PC-9 (cell line): ENCODE measurements around the gene BCKDHB. TPM values are rescaled to one million over a fixed set of nuclear protein-coding genes. Genes with fewer than 3 reads are reported as not detected.
"Not testable (repeated sequence)": the region's sequence is repeated elsewhere in the genome, so short reads cannot be mapped to it uniquely, and the experiment has no call there.

Source experiments
- BruUV-seq: library from RNA; stranded (reverse); fragments of 400-500 nt; replicated peaks from 2 replicates; lab custom pipeline; 2021; lab: Mats Ljungman, UMichigan
- CTCF ChIA-PET: fragments of 300-600 bp; sonication (Branson Sonifier 250); formaldehyde crosslinking; loops from one replicate; lab custom pipeline; 2022; ENCODE audit warnings: antibody characterized with exemption; lab: Charles Lee
- POLR2A ChIA-PET: fragments of 300-600 bp; sonication (Branson Sonifier 250); formaldehyde crosslinking; loops from one replicate; lab custom pipeline; 2022; ENCODE audit warnings: antibody characterized with exemption; ENCODE audit not compliant: unreplicated experiment; lab: Charles Lee
- DNase-seq, 2 experiments: peaks; one replicate each; pipeline versions ENCODE4 v3.0.0 to v3.0.0-alpha.2; 2015 to 2022; ENCODE audit warnings: mixed read lengths in 1 of 2
- H2AFZ ChIP-seq: fragments of 200-600 bp; sonication (generic); 2 replicates; pipeline ENCODE4 v1.8.1; 2017; ENCODE audit warnings: antibody characterized with exemption
- H3F3A ChIP-seq: fragments of 200-600 bp; sonication (generic); 2 replicates; pipeline ENCODE4 v1.8.1; 2017; ENCODE audit warnings: antibody characterized with exemption, mild to moderate bottlenecking, low read depth; ENCODE audit not compliant: insufficient read depth
- H3K27ac ChIP-seq: fragments of 200-600 bp; sonication (generic); 2 replicates; pipeline ENCODE4 v1.6.1; 2016; ENCODE audit warnings: mixed run types
- H3K27me3 ChIP-seq: fragments of 200-600 bp; sonication (generic); 2 replicates; pipeline ENCODE4 v1.6.1; 2016; ENCODE audit warnings: low read depth, mixed run types; ENCODE audit not compliant: insufficient read depth
- H3K36me3 ChIP-seq: fragments of 200-600 bp; sonication (generic); 2 replicates; pipeline ENCODE4 v1.6.1; 2016; ENCODE audit warnings: low read depth, mixed run types
- H3K4me1 ChIP-seq: fragments of 200-600 bp; sonication (generic); replicated peaks from 2 replicates; pipeline ENCODE4 v1.6.1; 2016; ENCODE audit warnings: mixed run types; ENCODE audit not compliant: insufficient read depth
- H3K4me2 ChIP-seq: fragments of 200-600 bp; sonication (generic); 2 replicates; pipeline ENCODE4 v1.6.1; 2017; ENCODE audit warnings: mixed run types
- H3K4me3 ChIP-seq: fragments of 200-600 bp; sonication (generic); 2 replicates; pipeline ENCODE4 v1.6.1; 2016; ENCODE audit warnings: mixed run types
- H3K79me2 ChIP-seq: fragments of 200-600 bp; sonication (generic); 2 replicates; pipeline ENCODE4 v1.6.1; 2017; ENCODE audit warnings: low read depth, mixed run types
- H3K9me2 ChIP-seq: fragments of 200-600 bp; sonication (generic); 2 replicates; pipeline ENCODE4 v1.8.1; 2017; ENCODE audit warnings: mild to moderate bottlenecking; ENCODE audit not compliant: insufficient read depth
- H3K9me3 ChIP-seq: fragments of 200-600 bp; sonication (generic); 2 replicates; pipeline ENCODE4 v1.8.1; 2016; ENCODE audit warnings: low read depth; ENCODE audit not compliant: insufficient read depth
- H4K20me1 ChIP-seq: fragments of 200-600 bp; sonication (generic); 2 replicates; pipeline ENCODE4 v1.8.1; 2017; ENCODE audit not compliant: insufficient read depth
- CTCF ChIP-seq: fragments of 200-600 bp; sonication (generic); conservative IDR thresholded peaks from 2 replicates; pipeline ENCODE4 v1.6.1; 2017; ENCODE audit warnings: mixed run types, antibody characterized with exemption, mild to moderate bottlenecking, moderate library complexity
- EZH2 ChIP-seq: fragments of 200-600 bp; sonication (generic); IDR thresholded peaks from 2 replicates; pipeline ENCODE4 v1.8.0; 2017; ENCODE audit warnings: antibody characterized with exemption, low read depth
- intact Hi-C: fragments of 100-400 bp; cut with micrococcal nuclease; formaldehyde crosslinking; loops from one replicate; pipeline ENCODE4 v1.10.0; 2022; ENCODE audit not compliant: unreplicated experiment
- total RNA-seq: library from RNA; stranded (reverse); gene quantifications from 2 replicates; pipeline ENCODE4 v1.2.3, GENCODE V29; 2021

The BCKDHB gene
- total RNA-seq, 1 experiment from 2014 or later, result 29.7 TPM

DNA sequence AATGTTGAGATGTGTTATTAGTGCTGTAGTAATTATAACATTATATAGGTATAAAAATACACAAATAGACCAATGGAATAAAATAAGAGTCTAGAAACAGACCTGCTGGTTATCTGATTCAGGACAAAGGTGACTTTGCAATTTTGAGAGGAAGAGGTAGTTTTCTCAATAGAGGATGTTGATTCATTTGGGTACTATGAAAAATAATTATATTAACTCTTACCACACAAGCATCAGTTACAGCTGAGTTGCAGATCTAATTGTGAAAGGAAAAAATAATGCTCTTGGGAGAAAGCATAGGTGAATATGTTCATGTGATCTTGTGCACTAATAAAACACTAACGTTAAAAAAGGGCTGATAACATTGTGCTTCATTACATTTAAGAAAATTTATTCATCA lies 103.0 kb downstream of the BCKDHB start:
- H3K36me3 ChIP-seq, result no peaks in the 10 kb centered on the region
- H3F3A ChIP-seq, result no peaks in the 10 kb centered on the region
- ChIA-PET POLR2A (no interaction called here), CTCF (no interaction called here)
- TF ChIP-seq EZH2 (no peak), CTCF (no peak)
- H2AFZ ChIP-seq, result no peak overlapping the region
- H3K27me3 ChIP-seq, result no peaks in the 10 kb centered on the region
- H3K27ac ChIP-seq, result no peak overlapping the region
- H4K20me1 ChIP-seq, result no peaks in the 10 kb centered on the region
- H3K4me2 ChIP-seq, result no peak overlapping the region
- H3K9me2 ChIP-seq, result no peaks in the 10 kb centered on the region
- no peaks in the 10 kb centered on the region for H3K9me3 ChIP-seq
- no peak overlapping the region for H3K4me3 ChIP-seq
- no peak for DNase-seq
- no peaks in the 10 kb centered on the region for H3K79me2 ChIP-seq
- intact Hi-C loops, result no loop called here
- 0 out of 2 replicates have a peak, but pooled peaks cover 7% of the 10 kb centered on the region for H3K4me1 ChIP-seq
- BruUV-seq, result no TSS peak

DNA sequence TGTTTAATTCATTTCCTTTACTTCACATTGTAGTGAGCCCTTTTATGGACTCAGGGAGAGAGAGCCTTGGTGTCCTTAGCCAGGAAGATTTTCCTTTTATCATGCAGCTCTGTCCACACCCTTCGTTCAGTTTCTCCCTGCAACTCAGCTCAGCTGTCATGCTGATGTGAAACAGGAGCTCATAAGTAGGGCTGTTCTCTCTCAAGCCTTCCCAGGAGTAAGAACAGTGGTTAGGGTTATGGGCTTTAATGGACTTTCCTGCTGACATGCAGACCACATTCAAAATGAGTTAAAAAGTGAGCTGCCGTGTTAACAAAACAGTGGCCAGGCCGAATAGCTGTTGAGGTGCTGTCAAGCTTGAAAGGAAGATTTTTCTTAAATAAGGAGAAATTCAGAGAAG lies 104.1 kb downstream of the BCKDHB start:
- POLR2A ChIA-PET, result no interaction called here
- intact Hi-C loops, result loop anchor here (5.0 to 10.0 kb wide), 2 partner anchors 68 to 1774 kb away; no protein-coding TSS in a partner anchor

DNA sequence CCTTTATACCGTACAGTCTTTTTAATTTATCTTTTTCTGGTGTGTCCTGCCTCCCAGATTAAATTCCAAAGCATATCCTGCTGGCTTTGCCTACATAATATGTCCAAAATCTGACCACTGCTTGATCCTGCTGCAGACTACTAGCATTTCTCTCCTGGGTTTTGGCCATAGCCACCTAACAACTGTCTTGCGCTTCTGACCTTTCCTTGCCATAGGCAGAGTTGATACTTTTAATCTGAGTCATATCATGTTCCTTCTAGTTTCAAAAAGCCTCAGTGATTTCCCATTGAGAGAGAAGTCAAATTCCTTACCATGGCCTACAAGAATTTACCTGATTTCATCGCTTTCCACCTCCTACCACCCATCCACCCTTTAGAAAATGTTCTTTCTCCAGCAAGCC lies 104.8 kb downstream of the BCKDHB start:
- Histone ChIP-seq H3K9me2 (no peaks in the 10 kb centered on the region), H3K27ac (no peak overlapping the region), H3K4me1 (0 out of 2 replicates have a peak, but pooled peaks cover 7% of the 10 kb centered on the region), H3K36me3 (no peaks in the 10 kb centered on the region), H2AFZ (no peak overlapping the region), H3K79me2 (no peaks in the 10 kb centered on the region), H3K4me2 (no peak overlapping the region), H3F3A (no peaks in the 10 kb centered on the region), H3K4me3 (no peak overlapping the region), H3K9me3 (no peaks in the 10 kb centered on the region), H3K27me3 (no peaks in the 10 kb centered on the region), H4K20me1 (no peaks in the 10 kb centered on the region)
- ChIA-PET POLR2A (no interaction called here), CTCF (no interaction called here)
- intact Hi-C loops, result loop anchor here (5.0 to 10.0 kb wide), 2 partner anchors 69 to 1774 kb away; no protein-coding TSS in a partner anchor
- BruUV-seq, result no TSS peak
- TF ChIP-seq EZH2 (no peak), CTCF (no peak)
- DNase-seq, result no peak

More for the DNA sequence above, 104.1 kb downstream of the BCKDHB start:
- CTCF ChIA-PET, result no interaction called here
- TF ChIP-seq EZH2 (no peak), CTCF (no peak)
- no TSS peak for BruUV-seq
- Histone ChIP-seq H2AFZ (no peak overlapping the region), H3K4me3 (no peak overlapping the region), H3K4me2 (no peak overlapping the region), H3K36me3 (no peaks in the 10 kb centered on the region), H3K4me1 (0 out of 2 replicates have a peak, but pooled peaks cover 7% of the 10 kb centered on the region), H3K79me2 (no peaks in the 10 kb centered on the region), H3K9me3 (no peaks in the 10 kb centered on the region), H3F3A (no peaks in the 10 kb centered on the region), H3K27ac (no peak overlapping the region), H3K27me3 (no peaks in the 10 kb centered on the region), H4K20me1 (no peaks in the 10 kb centered on the region), H3K9me2 (no peaks in the 10 kb centered on the region)
- DNase-seq, result no peak

- BruUV-seq, H3K9me3 ChIP-seq, H3K27ac ChIP-seq, H3K9me2 ChIP-seq, H4K20me1 ChIP-seq, H3K79me2 ChIP-seq, CTCF ChIA-PET, H3K4me2 ChIP-seq, H3K4me3 ChIP-seq, H3K4me1 ChIP-seq, H3F3A ChIP-seq, POLR2A ChIA-PET, H3K27me3 ChIP-seq, H2AFZ ChIP-seq, DNase-seq, H3K36me3 ChIP-seq: not testable (repeated sequence)
- intact Hi-C loops, result loop anchor here (5.0 to 10.0 kb wide), 2 partner anchors 70 to 1773 kb away; no protein-coding TSS in a partner anchor
These were observed 105.4 kb downstream of the BCKDHB start for GRCh38 chr6:80211890-80212289.
